Measurements from ENCODE around the gene DMD.

GRCh38 chrX:31117266-31117665, 2094.1 kb downstream of the DMD start:
- TF ChIP-seq, protein P1, sequence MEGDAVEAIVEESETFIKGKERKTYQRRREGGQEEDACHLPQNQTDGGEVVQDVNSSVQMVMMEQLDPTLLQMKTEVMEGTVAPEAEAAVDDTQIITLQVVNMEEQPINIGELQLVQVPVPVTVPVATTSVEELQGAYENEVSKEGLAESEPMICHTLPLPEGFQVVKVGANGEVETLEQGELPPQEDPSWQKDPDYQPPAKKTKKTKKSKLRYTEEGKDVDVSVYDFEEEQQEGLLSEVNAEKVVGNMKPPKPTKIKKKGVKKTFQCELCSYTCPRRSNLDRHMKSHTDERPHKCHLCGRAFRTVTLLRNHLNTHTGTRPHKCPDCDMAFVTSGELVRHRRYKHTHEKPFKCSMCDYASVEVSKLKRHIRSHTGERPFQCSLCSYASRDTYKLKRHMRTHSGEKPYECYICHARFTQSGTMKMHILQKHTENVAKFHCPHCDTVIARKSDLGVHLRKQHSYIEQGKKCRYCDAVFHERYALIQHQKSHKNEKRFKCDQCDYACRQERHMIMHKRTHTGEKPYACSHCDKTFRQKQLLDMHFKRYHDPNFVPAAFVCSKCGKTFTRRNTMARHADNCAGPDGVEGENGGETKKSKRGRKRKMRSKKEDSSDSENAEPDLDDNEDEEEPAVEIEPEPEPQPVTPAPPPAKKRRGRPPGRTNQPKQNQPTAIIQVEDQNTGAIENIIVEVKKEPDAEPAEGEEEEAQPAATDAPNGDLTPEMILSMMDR (IDR thresholded peaks at IDR 0.05): no peak
- no peak for TF ChIP-seq EZH2 (IDR thresholded peaks at IDR 0.05; ENCODE audit: borderline replicate concordance, insufficient read depth, low read depth, low read length, poor library complexity, severe bottlenecking)
